HepG2 (cell line): ENCODE results near the gene CSMD2. TPM values are rescaled to one million over a fixed set of nuclear protein-coding genes. Genes with fewer than 3 reads are reported as not detected.
A peak's percentile ranks its signal among the peaks of the same experiment; 100 is the strongest.

Source experiments
- ATAC-seq: fragments of 200-7000 bp; cut with Tn5 transposase; 3 replicates; pipeline ENCODE4 v1.9.1; 2020; ENCODE audit warnings: mild to moderate bottlenecking, moderate library complexity
- BruUV-seq: library from RNA; stranded (reverse); fragments of 400-500 nt; replicated peaks from 2 replicates; lab custom pipeline; 2021; lab: Mats Ljungman, UMichigan
- CTCF ChIA-PET: fragments of 300-600 bp; formaldehyde crosslinking; extraction: SDS; loops from one replicate; lab custom pipeline; 2021; ENCODE audit warnings: low total read pairs, inconsistent platforms, low intra/inter-chr PET ratio; lab: Yijun Ruan, JAX
- POLR2A ChIA-PET: fragments of 350-600 bp; sonication (Branson Sonifier 250); formaldehyde crosslinking; loops from one replicate; lab custom pipeline; 2020; ENCODE audit warnings: antibody characterized with exemption, inconsistent platforms; lab: Yijun Ruan, JAX
- DNase-seq: peaks from one replicate; pipeline ENCODE4 v3.0.0-alpha.2; 2015; ENCODE audit warnings: low spot score
- FAIRE-seq: peaks from 3 replicates; lab custom pipeline; 2011; peaks lifted over from hg19 to GRCh38; lab: Jason Lieb, UNC
- H2AFZ ChIP-seq: one replicate; pipeline ENCODE4 v1.6.1; 2011; ENCODE audit warnings: low read length, inconsistent platforms
- H3K27ac ChIP-seq: fragments of 300-600 bp; 3 replicates; pipeline ENCODE4 v1.8.0; 2011; ENCODE audit warnings: mixed run types, mild to moderate bottlenecking, mixed read lengths, low read length, inconsistent platforms; ENCODE audit not compliant: insufficient read depth; ENCODE audit errors: extremely low read length
- H3K27me3 ChIP-seq, 2 experiments: fragments of 200-600 bp in 1 of 2; 2 replicates in 1 of 2; 3 replicates in 1 of 2; pipeline versions ENCODE4 v1.6.0 to v1.8.0; 2011; ENCODE audit warnings: low read length in 2 of 2, mild to moderate bottlenecking in 2 of 2, moderate library complexity in 2 of 2, inconsistent platforms in 1 of 2; ENCODE audit not compliant: insufficient read depth in 2 of 2, control insufficient read depth in 1 of 2
- H3K36me3 ChIP-seq, 2 experiments: fragments of 200-600 bp in 1 of 2; replicated peaks in 1 of 2; 2 replicates in 1 of 2; 3 replicates in 1 of 2; pipeline versions ENCODE4 v1.5.1 to v1.8.0; 2011; ENCODE audit warnings: low read length in 2 of 2, inconsistent platforms in 1 of 2; ENCODE audit not compliant: insufficient read depth in 2 of 2, control insufficient read depth in 1 of 2
- H3K4me1 ChIP-seq: 2 replicates; pipeline ENCODE4 v1.5.1; 2012; ENCODE audit warnings: low read length, inconsistent platforms; ENCODE audit not compliant: insufficient read depth
- H3K4me2 ChIP-seq: 2 replicates; pipeline ENCODE4 v1.6.0; 2011; ENCODE audit warnings: low read depth, low read length, inconsistent platforms
- H3K4me3 ChIP-seq, 3 experiments: fragments of 200-600 bp in 1 of 3; sonication (generic), shearing (Covaris generic) in 1 of 3; replicated peaks in 1 of 3; 2 replicates each; pipeline ENCODE4 v1.5.1; 2011 to 2016; ENCODE audit warnings: low read length in 3 of 3, inconsistent platforms in 2 of 3, low read depth in 2 of 3, mild to moderate bottlenecking in 2 of 3, control low read depth in 1 of 3, mixed read lengths in 1 of 3; ENCODE audit not compliant: insufficient read depth in 1 of 3
- H3K79me2 ChIP-seq: one replicate; pipeline ENCODE4 v1.6.1; 2011; ENCODE audit warnings: low read length, inconsistent platforms; ENCODE audit not compliant: insufficient read depth
- H3K9ac ChIP-seq: 2 replicates; pipeline ENCODE4 v1.6.0; 2011; ENCODE audit warnings: mild to moderate bottlenecking, low read depth, low read length, inconsistent platforms; ENCODE audit not compliant: insufficient read depth
- H3K9me3 ChIP-seq: 2 replicates; pipeline ENCODE4 v1.5.1; 2012; ENCODE audit warnings: mild to moderate bottlenecking, low read length
- H4K20me1 ChIP-seq: 2 replicates; pipeline ENCODE4 v1.6.0; 2011; ENCODE audit warnings: inconsistent platforms, mild to moderate bottlenecking, low read length, moderate library complexity; ENCODE audit not compliant: insufficient read depth
- WGBS: methylation state at CpG from one replicate; pipeline ENCODE4 v1.1.6; 2017; ENCODE audit warnings: low lambda C conversion rate; 5-methylcytosine and 5-hydroxymethylcytosine counted together
- in situ Hi-C: cut with HindIII; loops from 2 replicates; pipeline ENCODE4 v1.10.0; 2017; ENCODE audit warnings: low pct_unique_long_range_greater_than_20kb; ENCODE audit not compliant: extremely low pct_ligation_motif_present
- intact Hi-C: fragments of 100-400 bp; cut with micrococcal nuclease; formaldehyde crosslinking; loops from one replicate; pipeline ENCODE4 v1.10.0; 2022; ENCODE audit not compliant: unreplicated experiment
- polyA plus RNA-seq, 8 experiments: library from polyadenylated mRNA; depleted of rRNA in 3 of 8; stranded (reverse) in 7 of 8; unstranded in 1 of 8; fragments of >200 nt; fragmentation: Illumina TruSeq in 4 of 8; extraction: Trizol in 4 of 8; gene quantifications; 2 replicates each; pipeline versions ENCODE4 v1.2.1 to v1.2.3, GENCODE V29; 2011 to 2016; ENCODE audit warnings: low read depth in 4 of 8, missing spikeins in 1 of 8, mixed read lengths in 1 of 8; ENCODE audit not compliant: insufficient read depth in 1 of 8
- total RNA-seq, 5 experiments: library from RNA; depleted of rRNA; stranded (reverse); fragments of >200 nt; fragmentation: Illumina TruSeq; extraction: Trizol; gene quantifications; 2 replicates each; pipeline ENCODE4 v1.2.3, GENCODE V29; 2016; ENCODE audit warnings: low read depth in 1 of 5
- TF ChIP-seq, protein P1 (sequence below), 2 experiments: fragments of 450-650 bp in 1 of 2; sonication (generic) in 1 of 2; formaldehyde crosslinking in 1 of 2; IDR thresholded peaks; 2 replicates each; pipeline versions ENCODE4 v1.6.1 to v1.8.0; 2016 to 2022; ENCODE audit warnings: antibody characterized with exemption in 1 of 2, mild to moderate bottlenecking in 1 of 2, missing genetic modification reagents in 1 of 2
- TF ChIP-seq, protein P2 (sequence below): sonication (generic); formaldehyde crosslinking; IDR thresholded peaks from 2 replicates; pipeline ENCODE4 v1.8.0; 2022; ENCODE audit warnings: mild to moderate bottlenecking, missing genetic modification reagents; ENCODE audit not compliant: insufficient replicate concordance

Gene CSMD2
- total and polyA plus RNA-seq, 2 of the 13 experiments (the other 11 are each of a cell fraction or from before 2014, with no cell fraction given) = not detected

DNA sequence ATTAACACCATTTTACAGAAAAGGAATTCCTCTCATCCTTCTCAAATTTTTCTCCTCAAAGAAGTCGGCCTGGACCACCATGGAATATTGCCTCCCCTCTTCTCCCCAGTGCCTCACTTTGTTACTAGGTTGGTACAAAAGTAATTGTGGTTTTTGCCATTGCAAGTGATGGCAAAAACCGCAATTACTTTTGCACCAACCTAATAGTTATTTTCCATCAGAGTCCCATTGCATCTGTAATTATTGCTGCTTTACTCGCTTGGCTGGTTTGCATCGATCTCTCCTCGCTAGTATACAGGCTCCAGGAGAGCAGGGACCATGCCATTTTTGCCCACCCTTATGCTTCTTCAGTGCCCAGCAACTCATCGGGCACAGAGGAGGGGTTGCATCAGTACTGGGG lies 10.7 kb upstream of the CSMD2 start:
- ChIA-PET CTCF (no interaction called here), POLR2A (no interaction called here)
- Histone ChIP-seq H2AFZ (no peak overlapping the region), H3K9ac (no peak overlapping the region), H3K9me3 (no peaks in the 10 kb centered on the region), H3K4me1 (no peaks in the 10 kb centered on the region), H3K4me3 (no peak overlapping the region), H3K27me3 (no peaks in the 10 kb centered on the region; a peak in 1 of 5 replicates), H3K27ac (no peak overlapping the region), H3K36me3 (no peaks in the 10 kb centered on the region), H4K20me1 (no peaks in the 10 kb centered on the region), H3K4me2 (no peak overlapping the region), H3K79me2 (no peaks in the 10 kb centered on the region)
- intact Hi-C loops (no loop called here), in situ Hi-C loops (no loop called here)
- 11% methylated on average over 6 of the region's 6 CpGs for WGBS
- TF ChIP-seq, protein P1, sequence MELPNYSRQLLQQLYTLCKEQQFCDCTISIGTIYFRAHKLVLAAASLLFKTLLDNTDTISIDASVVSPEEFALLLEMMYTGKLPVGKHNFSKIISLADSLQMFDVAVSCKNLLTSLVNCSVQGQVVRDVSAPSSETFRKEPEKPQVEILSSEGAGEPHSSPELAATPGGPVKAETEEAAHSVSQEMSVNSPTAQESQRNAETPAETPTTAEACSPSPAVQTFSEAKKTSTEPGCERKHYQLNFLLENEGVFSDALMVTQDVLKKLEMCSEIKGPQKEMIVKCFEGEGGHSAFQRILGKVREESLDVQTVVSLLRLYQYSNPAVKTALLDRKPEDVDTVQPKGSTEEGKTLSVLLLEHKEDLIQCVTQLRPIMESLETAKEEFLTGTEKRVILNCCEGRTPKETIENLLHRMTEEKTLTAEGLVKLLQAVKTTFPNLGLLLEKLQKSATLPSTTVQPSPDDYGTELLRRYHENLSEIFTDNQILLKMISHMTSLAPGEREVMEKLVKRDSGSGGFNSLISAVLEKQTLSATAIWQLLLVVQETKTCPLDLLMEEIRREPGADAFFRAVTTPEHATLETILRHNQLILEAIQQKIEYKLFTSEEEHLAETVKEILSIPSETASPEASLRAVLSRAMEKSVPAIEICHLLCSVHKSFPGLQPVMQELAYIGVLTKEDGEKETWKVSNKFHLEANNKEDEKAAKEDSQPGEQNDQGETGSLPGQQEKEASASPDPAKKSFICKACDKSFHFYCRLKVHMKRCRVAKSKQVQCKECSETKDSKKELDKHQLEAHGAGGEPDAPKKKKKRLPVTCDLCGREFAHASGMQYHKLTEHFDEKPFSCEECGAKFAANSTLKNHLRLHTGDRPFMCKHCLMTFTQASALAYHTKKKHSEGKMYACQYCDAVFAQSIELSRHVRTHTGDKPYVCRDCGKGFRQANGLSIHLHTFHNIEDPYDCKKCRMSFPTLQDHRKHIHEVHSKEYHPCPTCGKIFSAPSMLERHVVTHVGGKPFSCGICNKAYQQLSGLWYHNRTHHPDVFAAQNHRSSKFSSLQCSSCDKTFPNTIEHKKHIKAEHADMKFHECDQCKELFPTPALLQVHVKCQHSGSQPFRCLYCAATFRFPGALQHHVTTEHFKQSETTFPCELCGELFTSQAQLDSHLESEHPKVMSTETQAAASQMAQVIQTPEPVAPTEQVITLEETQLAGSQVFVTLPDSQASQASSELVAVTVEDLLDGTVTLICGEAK (IDR thresholded peaks at IDR 0.05) = peak; percentile 81
- TF ChIP-seq, protein P1 (CRISPR knock-in tag; IDR thresholded peaks at IDR 0.05) = no peak
- TF ChIP-seq, protein P2, sequence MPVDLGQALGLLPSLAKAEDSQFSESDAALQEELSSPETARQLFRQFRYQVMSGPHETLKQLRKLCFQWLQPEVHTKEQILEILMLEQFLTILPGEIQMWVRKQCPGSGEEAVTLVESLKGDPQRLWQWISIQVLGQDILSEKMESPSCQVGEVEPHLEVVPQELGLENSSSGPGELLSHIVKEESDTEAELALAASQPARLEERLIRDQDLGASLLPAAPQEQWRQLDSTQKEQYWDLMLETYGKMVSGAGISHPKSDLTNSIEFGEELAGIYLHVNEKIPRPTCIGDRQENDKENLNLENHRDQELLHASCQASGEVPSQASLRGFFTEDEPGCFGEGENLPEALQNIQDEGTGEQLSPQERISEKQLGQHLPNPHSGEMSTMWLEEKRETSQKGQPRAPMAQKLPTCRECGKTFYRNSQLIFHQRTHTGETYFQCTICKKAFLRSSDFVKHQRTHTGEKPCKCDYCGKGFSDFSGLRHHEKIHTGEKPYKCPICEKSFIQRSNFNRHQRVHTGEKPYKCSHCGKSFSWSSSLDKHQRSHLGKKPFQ = no peak
- ATAC-seq = no peak
- DNase-seq = no peak
- FAIRE-seq = no peak
- BruUV-seq = no TSS peak
